SKM-1 treated with dmso at 0.1 percent for 144 hours (cell line): ENCODE results near the gene MEMO1.

ENCODE experiments used
- DNase-seq: peaks from one replicate; lab custom pipeline; 2025; ENCODE audit not compliant: unreplicated experiment; lab: John Stamatoyannopoulos, UW

Gene MEMO1

GRCh38 chr2:31832363-31832762 lies 178.4 kb downstream of the MEMO1 start:
- no peak for DNase-seq

GRCh38 chr2:31831585-31831984 lies 179.2 kb downstream of the MEMO1 start:
- DNase-seq = no peak

GRCh38 chr2:31828891-31829290 lies 181.9 kb downstream of the MEMO1 start:
- no peak for DNase-seq

GRCh38 chr2:31823558-31823957 lies 187.2 kb downstream of the MEMO1 start:
- no peak for DNase-seq

GRCh38 chr2:31822587-31822986 lies 188.2 kb downstream of the MEMO1 start:
- DNase-seq = no peak
